Ureter (tissue), 1 donor: ENCODE data around the gene ATG14. TPM values are rescaled to one million over a fixed set of nuclear protein-coding genes. Genes with fewer than 3 reads are reported as not detected.
"Not testable (repeated sequence)": the region's sequence is repeated elsewhere in the genome, so short reads cannot be mapped to it uniquely, and the experiment has no call there.

Experiments used
- DNase-seq: peaks from one replicate; pipeline ENCODE4 v3.0.0-alpha.2; 2020; ENCODE audit warnings: low spot score
- total RNA-seq: library from RNA; stranded (reverse); gene quantifications from one replicate; pipeline ENCODE4 v1.2.4, GENCODE V29; 2023
- donor health status: DM: yes; HTN: yes; CAD: no.

The ATG14 gene
- total RNA-seq, 1 donor from 2014 or later: 12.2 TPM

DNA sequence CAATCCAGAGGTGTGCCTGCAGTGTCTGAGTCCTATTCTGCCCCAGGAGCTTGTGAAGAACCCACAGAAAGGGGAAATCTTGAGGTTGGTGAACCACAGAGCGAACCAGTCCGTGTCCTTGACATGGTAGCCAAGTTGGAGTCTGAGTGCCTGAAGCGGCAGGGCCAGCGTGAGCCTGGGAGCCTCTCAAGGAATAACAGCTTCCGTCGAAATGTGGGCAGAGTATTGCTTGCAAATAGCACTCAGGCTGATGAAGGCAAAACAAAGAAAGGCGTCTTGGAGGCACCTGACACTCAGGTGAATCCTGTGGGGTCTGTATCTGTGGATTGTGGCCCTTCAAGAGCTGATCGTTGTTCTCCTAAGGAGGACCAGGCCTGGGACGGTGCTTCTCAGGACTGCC, 60.5 kb downstream of the ATG14 start:
- DNase-seq: peak; percentile 20

DNA sequence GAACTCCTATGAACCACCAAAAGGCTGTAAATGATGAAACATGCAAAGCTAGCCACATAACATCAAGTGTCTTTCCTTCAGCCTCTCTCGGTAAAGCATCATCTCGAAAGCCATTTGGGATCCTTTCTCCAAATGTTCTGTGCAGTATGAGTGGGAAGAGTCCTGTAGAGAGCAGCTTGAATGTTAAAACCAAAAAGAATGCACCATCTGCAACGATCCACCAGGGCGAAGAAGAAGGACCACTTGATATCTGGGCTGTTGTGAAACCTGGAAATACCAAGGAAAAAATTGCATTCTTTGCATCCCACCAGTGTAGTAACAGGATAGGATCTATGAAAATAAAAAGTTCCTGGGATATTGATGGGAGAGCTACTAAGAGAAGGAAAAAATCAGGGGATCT, 61.2 kb downstream of the ATG14 start:
- DNase-seq: peak; percentile 28

DNA sequence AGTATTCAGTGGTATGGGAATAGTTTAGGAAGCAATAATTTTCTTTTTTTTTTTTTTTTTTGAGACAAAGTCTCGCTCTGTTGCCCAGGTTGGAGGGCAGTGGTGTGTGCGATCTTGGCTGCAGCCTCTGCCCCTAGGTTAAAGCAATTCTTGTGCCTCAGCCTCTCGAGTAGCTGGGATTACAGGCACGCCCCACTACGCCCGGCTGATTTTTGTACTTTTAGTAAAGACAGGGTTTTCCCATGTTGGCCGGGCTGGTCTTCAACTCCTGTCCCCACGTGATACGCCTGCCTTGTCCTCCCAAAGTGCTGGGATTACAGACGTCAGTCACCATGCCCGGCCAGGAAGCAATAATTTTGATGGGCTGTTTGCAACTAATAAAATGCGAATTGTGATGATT, 62.1 kb downstream of the ATG14 start:
- peak; percentile 38 for DNase-seq

DNA sequence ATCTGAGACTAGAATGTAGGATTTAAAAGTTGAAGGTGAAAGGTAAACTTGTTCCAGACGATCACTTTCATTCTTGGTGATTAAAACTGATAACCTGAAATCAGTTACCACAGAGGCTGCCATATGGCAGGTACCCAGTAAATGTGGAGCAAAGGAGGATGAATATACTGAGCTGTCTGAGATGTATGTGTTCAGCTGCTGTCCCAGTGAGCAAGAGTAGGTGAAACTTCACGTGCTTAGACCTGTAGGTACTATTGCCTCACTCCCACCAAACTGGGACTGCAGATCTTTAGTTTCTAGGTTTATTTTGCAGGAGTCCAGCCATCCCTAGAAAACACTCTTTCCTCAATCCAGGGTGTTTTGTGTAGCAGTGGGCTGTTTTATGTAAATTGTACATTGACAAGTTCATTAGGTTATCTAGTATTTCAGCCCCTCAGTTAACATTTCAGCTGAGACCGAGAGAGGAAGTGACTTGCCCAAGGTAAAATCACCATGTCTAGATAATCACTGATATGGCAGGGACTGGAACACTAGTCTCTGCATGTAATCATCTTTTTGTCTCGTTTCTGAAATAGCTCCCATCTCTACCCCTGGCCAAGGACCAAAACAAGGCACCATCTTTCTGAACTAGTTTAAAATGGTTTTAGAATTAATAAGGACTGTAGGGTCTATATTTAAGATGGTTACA, 62.7 kb downstream of the ATG14 start:
- peak; percentile 40 for DNase-seq

DNA sequence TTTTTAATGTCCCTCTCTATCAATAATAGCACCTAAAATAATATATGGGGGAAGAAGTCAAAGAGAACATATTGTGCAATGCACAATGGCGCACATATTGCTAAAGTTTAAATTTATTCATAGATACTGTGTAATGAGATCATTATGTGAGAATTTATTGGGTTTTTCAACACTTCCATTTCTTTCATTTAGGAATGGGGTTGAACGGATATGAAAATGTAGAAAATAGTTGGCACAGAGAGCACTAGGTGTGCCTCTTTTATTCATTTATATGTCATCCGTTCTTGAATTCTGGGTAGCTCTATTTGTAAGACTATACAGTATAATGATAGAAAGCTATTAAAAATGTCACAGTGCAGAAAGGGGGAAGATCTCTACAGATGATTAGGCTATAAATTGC, 63.9 kb downstream of the ATG14 start:
- DNase-seq: no peak

DNA sequence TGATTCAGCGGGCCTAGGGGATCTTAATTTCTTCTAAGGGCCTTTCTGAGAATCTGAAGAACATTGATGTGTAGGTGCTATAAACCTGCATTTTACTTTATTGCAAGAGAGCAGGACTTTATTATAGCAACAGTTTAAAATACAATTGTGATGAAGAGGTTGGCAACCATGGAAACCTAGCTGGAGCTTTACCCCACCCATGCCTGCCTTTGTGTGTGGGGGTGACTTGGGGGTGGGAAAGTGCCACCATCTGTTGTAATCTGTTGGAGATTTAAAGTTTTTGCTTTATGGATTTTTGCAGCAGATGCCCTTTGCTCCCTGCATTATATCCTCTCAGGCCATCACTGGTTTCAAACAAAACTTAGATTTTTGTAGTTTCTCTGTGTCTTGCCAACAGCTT, 64.6 kb downstream of the ATG14 start:
- no peak for DNase-seq

DNA sequence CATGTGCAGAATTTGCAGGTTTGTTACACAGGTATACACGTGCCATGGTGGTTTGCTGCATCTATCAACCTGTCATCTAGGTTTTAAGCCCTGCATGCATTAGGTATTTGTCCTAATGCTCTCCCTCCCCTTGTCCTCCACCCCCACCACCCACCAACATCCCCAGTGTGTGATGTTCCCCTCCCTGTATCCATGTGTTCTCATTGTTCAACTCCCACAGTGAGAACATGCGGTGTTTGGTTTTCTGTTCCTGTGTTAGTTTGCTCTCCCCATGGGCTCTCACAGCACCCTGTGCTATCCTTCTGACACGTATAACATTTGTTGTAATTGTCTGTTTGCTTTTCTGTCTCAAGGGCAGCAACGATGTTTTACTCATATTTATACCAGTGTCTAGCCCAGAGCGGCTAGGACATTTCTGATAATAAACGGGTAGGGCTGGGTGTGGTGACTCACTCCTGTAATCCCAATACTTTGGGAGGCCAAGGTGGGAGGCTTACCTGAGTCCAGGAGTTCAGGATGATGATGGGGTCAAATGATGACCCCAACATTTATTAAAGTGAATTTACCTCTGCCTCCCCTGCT, 67.0 kb downstream of the ATG14 start:
- DNase-seq: not testable (repeated sequence)

DNA sequence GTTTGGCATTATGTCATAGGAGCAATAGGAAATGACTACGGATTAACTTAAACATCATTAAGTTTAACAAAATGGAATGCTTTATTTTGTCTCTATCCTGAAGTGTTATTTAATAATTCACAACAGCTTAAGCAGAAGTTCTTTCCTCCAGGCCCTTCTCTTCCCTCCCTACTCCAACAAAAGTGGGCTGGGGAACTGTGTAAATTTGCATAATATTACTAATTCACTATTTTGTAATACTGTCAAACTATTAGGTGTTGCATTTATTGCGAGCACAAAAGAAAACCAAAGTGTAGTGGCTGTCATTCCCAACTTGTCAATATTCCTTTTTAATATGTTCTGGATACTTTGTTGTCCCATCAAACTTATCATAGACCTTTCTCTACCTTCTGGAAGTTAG, 69.8 kb downstream of the ATG14 start:
- no peak for DNase-seq

DNA sequence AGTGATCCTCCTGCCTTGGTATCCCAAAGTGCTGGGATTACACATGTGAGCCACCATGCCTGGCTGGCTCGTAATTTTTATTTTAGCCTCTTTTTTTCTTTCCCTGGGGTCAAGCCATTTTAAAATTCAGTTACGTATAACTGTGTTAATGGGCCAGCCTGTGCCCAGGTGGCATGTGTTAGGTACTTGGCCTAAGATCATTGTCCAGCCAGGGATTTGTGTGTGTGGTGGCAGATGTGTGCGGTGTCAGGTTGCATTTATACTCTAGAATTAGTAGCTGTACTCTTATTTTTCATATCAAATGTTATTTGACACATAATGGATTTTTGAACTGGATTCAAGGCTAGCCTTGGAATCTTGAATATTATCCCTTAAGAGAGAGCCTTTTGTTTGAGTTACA, 71.1 kb downstream of the ATG14 start:
- DNase-seq: no peak

DNA sequence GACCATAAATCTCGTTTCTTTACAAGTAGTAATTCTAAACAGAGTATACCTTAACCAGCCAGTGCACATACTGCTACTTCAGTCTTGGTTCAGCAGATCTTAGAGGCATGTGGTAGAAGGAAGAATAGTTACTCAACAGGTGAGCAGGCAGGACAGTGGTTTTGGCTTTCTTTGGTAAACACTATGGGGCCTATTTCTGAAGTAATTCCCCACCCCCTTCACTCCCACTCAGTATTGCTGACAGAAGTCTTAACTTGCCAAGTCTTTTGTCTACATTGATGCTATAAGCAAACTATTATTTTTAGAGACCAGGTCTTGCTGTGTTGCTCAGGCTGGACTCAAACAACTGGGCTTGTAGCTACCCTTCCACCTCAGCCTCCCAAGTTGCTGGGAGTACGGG, 71.9 kb downstream of the ATG14 start:
- DNase-seq: no peak

DNA sequence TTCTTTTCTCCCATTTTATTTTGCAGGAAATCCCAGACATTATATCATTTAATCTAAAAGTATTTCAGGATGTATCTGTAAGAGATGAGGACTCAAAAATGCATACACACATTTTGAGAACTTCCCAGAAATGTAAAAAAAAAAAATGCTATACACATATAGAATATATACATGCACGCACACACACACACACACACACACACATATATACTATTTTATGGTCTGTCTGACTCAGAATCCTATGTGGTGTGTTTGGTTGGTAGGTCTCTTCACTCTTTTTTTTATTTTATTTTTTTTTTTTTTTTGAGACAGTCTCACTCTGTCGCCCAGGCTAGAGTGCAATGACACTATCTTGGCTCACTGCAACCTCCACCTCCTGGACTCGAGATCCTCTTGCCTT, 74.9 kb downstream of the ATG14 start:
- DNase-seq: no peak

DNA sequence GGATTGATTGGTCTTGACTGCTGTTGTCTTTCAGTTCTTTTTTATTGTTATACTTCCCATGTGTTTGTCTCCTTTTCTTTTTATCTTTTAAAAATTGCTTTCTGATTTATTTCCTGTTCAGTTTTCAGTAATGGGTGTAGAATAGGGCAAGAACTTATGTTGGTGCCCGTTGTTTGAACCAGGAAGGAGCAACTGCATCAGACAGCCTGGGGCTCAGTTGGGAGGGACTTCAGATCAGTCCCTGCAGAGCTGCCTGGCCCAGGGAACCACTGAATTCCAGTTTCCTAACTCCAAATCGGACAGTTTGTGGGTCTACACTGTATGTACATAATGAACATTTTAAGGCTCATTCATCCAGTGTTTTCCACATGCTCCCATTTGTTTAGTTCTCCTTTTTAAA, 75.5 kb downstream of the ATG14 start:
- DNase-seq: peak; percentile 65

DNA sequence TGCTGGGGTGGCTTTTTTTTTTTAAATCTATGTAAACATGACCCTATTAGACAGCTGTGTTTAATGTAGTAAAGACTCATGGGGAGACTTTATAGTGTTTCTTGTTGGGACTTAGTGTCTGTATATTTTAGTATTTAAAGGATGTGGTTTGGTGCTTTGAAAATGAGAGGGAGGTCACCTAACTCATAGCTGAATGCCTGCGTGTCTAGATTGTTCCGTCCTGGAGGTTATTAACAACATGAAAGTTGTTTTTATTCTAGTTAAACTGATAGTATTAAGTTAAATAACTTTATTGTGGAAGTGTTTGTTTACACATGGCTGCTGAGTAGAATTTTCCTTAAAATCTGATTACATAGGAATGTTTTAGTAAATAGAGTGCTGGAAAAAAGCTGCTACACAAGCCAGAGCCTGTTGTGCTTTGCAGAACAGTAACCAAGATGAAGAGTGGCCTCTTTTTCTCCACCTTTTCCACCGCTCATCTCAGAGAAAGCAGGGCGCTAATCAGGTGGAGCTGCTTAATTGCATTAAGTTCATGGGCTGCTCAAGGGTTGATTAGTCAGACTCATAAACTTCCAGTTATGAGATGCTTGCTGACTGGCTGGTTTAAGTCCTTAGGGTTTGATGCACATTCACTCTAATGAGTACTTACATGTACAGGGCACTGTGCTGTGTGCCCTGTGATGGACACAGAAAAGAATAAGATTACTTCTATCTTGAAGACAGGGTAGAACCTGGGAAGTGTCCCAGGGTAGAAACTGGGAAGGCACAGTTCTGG, 77.7 kb downstream of the ATG14 start:
- DNase-seq: no peak

DNA sequence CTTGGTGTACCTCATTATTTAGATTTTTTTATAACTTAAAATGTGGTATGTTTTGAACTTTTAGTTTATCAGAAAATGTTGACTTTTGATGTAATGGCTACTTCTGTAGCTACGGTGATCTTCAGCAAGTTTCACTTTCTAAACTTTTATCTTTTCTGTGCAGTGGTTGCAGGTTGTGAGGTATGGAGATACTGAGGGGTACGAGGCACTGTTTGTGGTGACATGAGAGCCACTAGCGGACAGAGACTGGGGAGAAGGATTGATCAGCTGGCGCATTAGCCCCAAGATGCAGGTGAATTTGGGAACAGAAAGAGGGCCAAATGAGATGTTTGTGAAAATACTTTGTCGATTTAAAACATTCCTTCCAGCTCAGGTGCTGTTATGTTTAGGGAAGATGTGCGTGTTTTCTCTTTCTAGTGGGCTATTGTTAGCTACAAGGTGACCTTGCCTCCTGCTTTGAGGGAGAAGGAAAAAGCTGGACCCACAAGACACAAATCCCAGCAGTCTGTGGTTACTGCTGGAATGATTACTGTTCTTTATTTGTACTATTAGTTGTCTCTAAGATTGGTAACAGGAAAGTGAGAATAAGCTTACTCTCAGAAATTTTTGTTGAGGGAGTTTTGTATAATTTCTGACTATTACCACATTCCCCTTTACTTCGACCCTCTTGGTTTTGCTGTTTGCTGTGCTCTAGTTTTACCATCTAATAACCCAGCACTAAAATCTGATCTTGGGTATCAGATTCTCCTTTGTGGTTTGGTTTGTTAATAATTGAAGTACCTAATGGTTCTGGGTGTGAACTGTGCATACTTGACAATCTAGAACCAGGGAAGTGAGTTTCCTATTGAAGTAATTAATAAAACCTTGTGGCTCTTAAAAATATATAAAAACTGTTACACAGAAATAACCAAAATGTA, 78.7 kb downstream of the ATG14 start:
- DNase-seq: no peak

DNA sequence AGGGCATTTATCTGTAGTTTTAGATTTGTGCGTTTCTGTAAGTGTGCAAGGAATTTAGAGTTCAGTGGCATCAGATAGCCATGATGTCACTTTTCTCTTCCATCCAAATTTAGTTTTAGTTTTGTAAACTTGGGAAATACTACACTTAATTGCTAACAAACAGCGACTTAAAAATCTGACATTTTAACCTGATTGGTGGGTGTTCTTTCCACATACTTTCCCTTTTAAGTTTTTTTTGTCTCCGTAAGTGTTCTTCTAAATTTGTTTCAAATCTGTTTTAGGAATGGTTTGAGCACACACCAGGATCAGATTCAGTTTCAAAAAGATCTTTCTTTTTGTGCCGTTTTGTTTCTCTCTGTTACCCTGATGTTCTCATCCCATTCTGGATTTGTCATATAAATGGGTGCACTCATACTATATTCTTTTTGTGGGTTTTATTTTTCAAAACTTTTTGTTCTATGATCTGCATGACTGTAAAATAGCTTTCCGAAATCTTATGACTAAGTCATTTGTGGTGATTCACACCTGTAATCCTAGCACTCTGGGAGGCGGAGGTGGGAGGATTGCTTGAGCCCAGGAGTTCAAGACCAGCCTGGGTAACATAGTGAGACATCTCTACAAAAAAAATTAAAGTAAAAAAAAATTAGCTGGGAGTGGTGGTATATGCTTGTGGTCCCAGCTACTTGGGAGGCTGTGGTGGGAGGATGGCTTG, 81.5 kb downstream of the ATG14 start:
- DNase-seq: no peak

DNA sequence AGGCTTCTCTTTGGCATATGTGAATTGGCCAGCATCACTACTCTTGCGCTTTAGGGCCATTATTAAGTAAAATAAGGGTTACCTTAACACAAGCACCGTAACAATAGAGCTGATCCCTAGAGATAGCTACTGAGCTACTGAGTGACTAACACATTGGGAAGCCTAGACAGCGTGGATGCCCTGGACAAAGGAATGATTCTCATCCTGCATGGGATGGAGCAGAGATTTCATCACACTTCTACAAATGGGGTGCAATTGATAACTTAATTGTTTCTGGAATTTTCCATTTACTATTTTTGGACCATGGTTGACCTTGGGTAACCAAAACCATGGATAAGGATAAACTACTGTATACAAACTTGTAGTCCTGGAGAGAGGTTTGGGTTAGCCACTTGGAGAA, 83.3 kb downstream of the ATG14 start:
- no peak for DNase-seq

DNA sequence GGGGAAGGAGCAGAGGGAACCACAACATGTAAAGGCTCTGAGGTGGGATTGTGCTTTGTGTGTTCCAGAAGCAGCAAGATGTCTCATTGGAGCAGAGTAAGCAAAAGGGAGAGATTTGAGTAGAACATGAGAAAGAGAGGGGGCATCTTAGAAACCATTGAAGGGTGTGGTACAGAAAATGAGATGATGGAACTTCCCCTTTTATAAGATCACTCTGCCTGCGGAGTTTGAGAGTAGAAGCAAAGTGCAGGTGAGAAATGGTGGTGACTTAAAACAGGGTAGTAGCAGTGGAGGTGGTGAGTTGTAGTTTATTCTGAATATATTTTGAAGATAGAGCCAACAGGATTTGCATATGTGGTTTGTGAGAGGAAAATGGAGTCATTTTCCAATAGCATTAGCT, 84.5 kb downstream of the ATG14 start:
- DNase-seq: no peak

DNA sequence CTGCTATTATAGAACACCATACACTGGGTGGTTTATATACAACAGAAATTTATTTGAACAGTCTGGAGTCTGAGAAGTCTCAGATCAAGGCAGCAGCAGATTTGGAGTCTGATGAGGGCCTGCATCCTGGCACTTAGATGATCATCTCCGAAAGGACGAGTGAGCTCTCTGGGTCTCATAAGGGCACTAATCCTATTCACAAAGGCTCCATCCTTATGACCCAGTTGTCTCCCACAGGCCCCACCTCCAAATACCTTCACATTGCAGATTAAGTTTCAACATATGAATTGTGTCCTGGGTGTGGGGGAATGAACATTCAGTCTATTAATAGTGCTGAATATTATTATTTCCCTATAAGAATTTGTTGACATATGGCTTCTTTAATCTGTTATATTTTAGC, 86.8 kb downstream of the ATG14 start:
- no peak for DNase-seq

DNA sequence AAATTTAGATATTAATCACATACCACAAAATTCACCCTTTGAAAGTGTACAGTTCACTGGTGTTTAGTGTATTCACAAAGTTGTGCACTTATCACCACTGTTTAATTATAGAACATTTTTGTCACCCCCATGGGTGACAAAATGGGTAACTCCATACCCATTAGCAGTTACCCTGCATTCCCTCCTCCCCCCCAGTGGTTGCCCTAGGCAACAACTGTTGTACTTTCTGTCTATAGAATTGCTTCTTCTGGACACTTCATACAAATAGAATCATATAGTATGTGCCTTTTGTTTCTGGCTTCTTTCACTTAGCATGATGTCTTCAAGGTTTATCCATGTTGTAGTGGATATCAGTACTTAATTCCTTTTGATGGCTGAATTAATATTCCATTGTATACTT, 87.7 kb downstream of the ATG14 start:
- DNase-seq: no peak

DNA sequence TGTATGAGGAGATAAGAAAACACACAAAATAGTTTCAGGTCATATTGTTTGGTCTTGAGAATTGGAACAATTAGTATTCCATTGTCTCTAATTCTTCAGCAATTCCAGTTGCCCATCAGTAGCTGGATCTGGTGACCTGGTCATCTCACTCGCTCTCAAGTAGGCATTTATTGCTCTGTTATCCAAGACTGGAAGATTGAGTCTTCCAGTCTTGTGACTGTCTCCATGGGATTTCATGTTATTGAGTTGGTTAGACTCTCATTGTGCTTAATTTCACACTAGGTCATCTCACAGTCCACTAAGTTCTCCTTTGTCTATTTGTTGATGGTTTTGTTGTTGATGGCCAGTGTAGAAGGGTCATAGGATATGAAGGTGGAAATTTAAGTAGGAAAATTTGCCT, 92.9 kb downstream of the ATG14 start:
- DNase-seq: no peak

DNA sequence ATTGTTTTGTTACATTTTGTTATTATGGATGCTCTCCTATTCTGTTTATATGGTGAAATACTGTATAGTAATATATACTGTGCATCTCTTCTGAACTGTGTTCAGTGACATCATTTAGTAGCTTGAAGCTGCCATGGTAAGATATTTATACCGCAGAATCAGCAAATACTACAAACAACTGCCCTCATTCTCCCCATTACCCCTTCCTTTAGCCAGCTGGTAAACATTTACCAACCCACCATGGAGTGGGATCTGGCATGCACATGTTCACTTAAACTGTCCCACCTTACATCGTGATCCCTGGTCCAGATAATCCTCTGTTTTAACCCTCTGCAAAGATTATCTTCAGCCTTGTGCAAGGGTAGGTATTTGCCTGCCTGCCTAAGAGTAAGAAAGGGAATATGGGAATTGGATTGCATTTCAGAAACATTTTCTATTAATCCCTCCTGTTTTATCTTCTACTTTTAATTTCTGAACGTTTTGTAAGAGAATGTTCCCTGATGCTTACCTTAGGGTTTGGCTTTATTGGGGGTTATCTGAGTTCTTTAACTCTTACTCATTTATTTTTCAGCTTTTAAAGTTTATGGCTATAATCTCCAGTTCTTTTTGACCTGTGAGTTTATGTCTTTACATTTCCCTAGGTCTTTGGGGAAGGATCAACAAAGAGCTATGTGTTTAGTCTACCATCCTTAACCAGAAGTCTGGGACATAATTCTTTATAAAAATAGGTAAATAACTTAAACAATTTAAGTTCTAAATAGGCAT, 93.9 kb downstream of the ATG14 start:
- no peak for DNase-seq
